Measurements from ENCODE around the gene FAM72C. TPM values are rescaled to one million over a fixed set of nuclear protein-coding genes. Genes with fewer than 3 reads are reported as not detected.
"Not testable (repeated sequence)": the region's sequence is repeated elsewhere in the genome, so short reads cannot be mapped to it uniquely, and the experiment has no call there.

Gene FAM72C
- total RNA-seq, 1 donor from 2014 or later = 0.96 TPM

DNA sequence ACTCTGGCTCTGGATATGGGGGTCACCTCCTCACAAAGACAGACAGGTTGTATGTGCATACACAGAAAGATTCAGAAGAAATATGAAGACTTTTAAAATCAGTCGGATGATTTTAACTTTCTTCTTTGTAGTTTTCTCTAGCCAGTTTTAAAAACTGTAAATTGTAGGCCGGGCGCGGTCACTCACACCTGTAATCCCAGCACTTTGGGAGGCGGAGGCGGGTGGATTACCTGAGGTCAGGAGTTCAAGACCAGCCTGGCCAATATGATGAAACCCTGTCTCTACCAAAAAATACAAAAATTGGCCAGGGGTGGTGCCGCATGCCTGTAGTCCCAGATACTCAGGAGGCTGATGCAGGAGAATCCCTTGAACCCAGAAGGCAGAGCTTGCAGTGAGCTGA is 58.1 kb downstream of the FAM72C start:
- not testable (repeated sequence) for DNase-seq (ENCODE audit: low read depth)
